ENCODE measurements around the gene MAP3K15.

MAP3K15 gene

DNA sequence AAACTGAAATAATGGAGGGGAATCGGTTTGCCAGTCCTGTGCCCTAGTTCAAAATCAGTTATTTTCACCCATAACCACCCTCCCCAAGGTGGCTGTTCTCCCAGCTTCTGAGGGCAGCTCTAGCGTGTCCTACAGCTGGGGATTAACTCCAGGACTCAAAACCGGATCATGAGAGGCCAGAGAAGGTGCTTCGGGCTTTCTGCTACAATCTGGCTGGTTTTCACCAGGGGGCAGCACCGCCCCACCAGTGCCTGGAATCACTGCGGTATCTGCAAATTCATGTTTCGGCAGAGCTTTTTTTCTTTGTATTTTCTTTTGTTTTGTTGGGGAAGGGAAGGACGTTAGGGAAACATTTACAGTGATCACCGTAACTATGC, 143.2 kb downstream of the MAP3K15 start:
- no peaks in the 10 kb centered on the region for H3K36me3 ChIP-seq (ENCODE audit: insufficient read depth, low read length)
- no peaks in the 10 kb centered on the region; the same call in 1 of the 2 replicates for H3K9me3 ChIP-seq (ENCODE audit: control insufficient read depth, insufficient read depth, low read length)
- H3K4me1 ChIP-seq (ENCODE audit: insufficient read depth, low read length) = no peaks in the 10 kb centered on the region; the same call in 1 of the 2 replicates
- H3K9ac ChIP-seq (ENCODE audit: low read depth, low read length) = peak overlapping the region; percentile 74; the same call in 1 of the 2 replicates

DNA sequence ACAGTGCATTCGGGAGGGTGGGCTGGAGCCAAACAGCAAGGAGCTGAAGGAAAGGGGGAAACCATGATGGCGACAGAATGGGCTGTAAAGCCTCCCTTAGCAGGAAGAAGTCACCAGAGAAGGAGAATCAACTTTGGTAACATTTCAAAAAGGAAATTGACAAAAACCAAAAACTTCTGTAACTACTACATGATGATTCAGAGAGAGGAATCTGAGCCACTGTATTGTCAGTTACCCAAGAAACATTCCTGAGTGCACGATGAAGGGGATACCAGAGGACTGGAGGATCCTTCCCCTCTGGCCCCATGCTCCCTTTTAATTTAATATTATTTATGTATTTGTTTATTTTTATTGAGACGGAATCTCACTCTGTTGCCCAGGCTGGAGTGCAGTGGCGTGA, 145.2 kb downstream of the MAP3K15 start:
- H3K4me1 ChIP-seq (ENCODE audit: insufficient read depth, low read length) = no peaks in the 10 kb centered on the region; the same call in 1 of the 2 replicates
- H3K36me3 ChIP-seq (ENCODE audit: insufficient read depth, low read length) = no peaks in the 10 kb centered on the region
- H3K9ac ChIP-seq (ENCODE audit: low read depth, low read length) = no peak overlapping the region
- H3K9me3 ChIP-seq (ENCODE audit: control insufficient read depth, insufficient read depth, low read length) = no peaks in the 10 kb centered on the region; the same call in 1 of the 2 replicates

DNA sequence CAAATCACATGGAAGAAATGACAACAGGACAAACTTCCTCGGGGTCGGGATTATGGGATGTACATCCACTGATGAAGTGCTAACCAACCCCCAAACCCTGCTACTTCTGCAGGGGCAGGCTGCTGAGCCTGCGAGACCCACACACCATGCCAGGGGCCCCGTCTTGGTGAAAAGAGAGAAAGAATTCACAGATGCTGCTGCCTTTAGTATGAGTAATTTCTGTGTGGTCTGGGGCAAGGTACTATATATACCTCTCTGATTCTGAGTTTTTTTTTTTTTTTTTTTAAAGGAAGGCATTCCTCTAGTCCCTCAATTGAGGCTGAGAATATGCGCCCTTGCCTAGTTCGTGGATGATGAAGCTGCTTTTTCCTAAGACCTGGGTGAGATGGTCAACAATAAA, 146.7 kb downstream of the MAP3K15 start:
- Histone ChIP-seq H3K36me3 (ENCODE audit: insufficient read depth, low read length) (no peaks in the 10 kb centered on the region; the same call in 1 of the 2 replicates), H3K4me1 (ENCODE audit: insufficient read depth, low read length) (no peaks in the 10 kb centered on the region; the same call in 1 of the 2 replicates), H3K9ac (ENCODE audit: low read depth, low read length) (no peak overlapping the region), H3K9me3 (ENCODE audit: control insufficient read depth, insufficient read depth, low read length) (no peaks in the 10 kb centered on the region)

DNA sequence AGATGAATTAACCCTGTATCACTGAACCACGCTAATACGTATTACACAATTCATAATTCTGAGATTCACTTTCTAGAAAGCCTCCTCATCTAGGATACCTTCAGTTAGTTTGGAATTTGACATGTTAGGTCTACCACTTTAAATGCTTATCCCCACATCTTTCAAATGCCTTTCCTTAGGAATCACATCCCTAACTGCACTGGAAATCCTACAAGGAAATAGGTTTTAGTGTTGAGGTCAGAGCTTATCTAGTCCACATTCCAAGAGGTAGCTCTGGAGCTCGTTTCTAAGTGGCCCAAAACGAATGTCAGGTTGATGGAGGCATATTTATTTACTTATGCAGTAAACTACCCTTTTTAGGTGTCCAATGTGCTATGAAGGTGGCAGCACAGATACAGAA, 153.6 kb downstream of the MAP3K15 start:
- Histone ChIP-seq H3K9ac (ENCODE audit: low read depth, low read length) (no peak overlapping the region), H3K9me3 (ENCODE audit: control insufficient read depth, insufficient read depth, low read length) (no peaks in the 10 kb centered on the region), H3K4me1 (ENCODE audit: insufficient read depth, low read length) (no peaks in the 10 kb centered on the region), H3K36me3 (ENCODE audit: insufficient read depth, low read length) (peaks cover 7% of the 10 kb centered on the region)

DNA sequence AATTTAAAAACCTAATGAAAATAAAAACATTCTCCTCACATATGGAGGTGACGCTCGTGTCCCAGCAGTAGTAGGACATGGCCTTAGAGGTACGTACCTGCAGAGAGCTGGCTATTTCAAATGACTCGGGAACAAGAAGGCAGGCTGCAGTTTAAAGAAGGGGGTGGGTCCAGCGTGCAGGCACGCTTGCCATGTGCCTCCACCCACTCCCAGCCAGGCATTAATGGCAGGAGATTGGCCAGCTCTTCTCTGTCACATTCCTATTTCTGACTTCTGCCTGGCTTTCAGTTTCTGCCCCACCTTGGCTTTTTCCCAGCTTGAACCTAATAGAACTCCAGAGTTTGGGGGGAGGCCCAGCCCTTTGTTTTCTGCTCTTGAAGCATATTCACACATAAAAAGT, 154.4 kb downstream of the MAP3K15 start:
- no peaks in the 10 kb centered on the region for H3K9me3 ChIP-seq (ENCODE audit: control insufficient read depth, insufficient read depth, low read length)
- H3K36me3 ChIP-seq (ENCODE audit: insufficient read depth, low read length) = peaks cover 7% of the 10 kb centered on the region
- H3K4me1 ChIP-seq (ENCODE audit: insufficient read depth, low read length) = no peaks in the 10 kb centered on the region
- H3K9ac ChIP-seq (ENCODE audit: low read depth, low read length) = no peak overlapping the region

DNA sequence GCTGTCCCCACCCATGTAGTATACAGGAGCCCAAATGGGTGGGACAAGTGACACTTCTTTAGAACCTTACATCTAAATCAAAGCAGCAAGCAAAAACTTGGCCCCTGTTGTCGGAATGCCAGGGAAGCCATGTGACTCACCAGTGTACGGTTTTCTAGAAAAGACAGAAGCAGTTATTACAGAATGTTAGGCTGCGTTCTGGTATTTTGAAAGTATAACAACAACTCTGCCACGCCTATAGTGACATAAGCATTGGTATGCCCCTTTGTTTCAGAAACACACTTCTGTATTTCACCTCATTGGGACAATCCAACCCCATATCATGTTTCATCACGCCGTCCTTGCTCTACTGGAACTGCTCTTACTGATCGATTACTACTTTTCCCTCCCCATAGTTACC, 156.8 kb downstream of the MAP3K15 start:
- no peak overlapping the region for H3K9ac ChIP-seq (ENCODE audit: low read depth, low read length)
- no peaks in the 10 kb centered on the region for H3K4me1 ChIP-seq (ENCODE audit: insufficient read depth, low read length)
- H3K9me3 ChIP-seq (ENCODE audit: control insufficient read depth, insufficient read depth, low read length) = no peaks in the 10 kb centered on the region
- H3K36me3 ChIP-seq (ENCODE audit: insufficient read depth, low read length) = peaks cover 7% of the 10 kb centered on the region

DNA sequence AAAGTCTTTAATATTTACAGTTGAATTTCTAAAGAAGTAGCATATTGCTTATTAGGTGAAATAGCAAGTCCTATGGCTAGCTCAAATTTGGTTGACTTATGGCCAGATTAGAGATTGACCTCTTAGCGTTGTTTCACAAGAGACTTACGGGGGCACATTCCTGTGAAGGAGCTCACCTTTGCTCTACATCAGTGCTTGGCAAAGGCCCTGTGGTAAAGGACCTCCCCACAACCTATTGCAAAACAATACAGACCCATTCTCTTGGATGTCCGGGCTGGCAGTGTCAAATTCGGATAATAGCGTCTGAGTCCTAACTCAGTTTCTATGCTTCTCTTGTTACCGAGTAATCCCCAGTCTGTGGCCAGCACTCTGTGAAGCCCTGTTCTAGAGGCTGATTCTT, 160.7 kb downstream of the MAP3K15 start:
- Histone ChIP-seq H3K4me1 (ENCODE audit: insufficient read depth, low read length) (no peaks in the 10 kb centered on the region), H3K9ac (ENCODE audit: low read depth, low read length) (no peak overlapping the region), H3K9me3 (ENCODE audit: control insufficient read depth, insufficient read depth, low read length) (no peaks in the 10 kb centered on the region), H3K36me3 (ENCODE audit: insufficient read depth, low read length) (peaks cover 17% of the 10 kb centered on the region)

DNA sequence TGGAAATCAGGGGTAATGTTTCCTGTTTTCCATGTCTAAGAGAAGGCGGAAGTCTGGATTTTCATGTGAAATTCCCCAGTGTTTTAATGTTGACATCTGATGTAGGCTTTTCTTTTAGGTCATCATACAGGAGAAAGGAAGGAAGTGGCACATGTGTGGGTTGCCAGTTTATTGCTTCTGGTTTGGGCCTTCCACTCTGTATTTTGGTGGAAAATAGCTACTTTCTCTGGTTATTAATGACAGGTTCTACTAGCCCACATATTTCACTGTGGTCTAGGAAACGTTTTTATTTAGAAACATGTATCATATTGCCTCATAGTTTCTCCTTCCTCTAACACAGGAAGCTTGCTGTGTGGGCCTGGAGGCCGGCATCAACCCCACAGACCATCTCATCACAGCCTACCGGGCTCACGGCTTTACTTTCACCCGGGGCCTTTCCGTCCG, 164.3 kb downstream of the MAP3K15 start:
- no peaks in the 10 kb centered on the region for H3K9me3 ChIP-seq (ENCODE audit: control insufficient read depth, insufficient read depth, low read length)
- H3K4me1 ChIP-seq (ENCODE audit: insufficient read depth, low read length) = no peaks in the 10 kb centered on the region
- H3K9ac ChIP-seq (ENCODE audit: low read depth, low read length) = no peak overlapping the region
- peaks cover 10% of the 10 kb centered on the region; the same call in 1 of the 2 replicates for H3K36me3 ChIP-seq (ENCODE audit: insufficient read depth, low read length)

DNA sequence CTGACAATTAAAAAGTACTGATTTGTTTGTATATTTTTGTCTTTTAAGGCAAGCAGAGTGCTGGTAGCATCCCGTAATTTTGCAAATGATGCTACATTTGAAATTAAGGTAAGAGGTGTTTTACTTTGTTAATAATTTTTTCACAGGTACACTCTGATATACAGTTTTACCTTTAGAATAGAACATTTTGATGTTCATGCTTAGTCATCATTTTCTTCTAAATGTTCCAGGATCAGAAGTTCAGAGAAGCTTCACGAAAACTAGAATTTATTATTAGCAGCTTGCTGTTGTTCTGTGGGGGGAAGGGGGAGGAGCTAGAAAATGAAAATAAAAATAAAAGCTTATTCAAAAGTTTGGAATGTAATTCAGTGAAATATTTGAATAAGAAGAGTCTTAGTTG, 166.0 kb downstream of the MAP3K15 start:
- H3K4me1 ChIP-seq (ENCODE audit: insufficient read depth, low read length) = no peaks in the 10 kb centered on the region
- H3K36me3 ChIP-seq (ENCODE audit: insufficient read depth, low read length) = peaks cover 10% of the 10 kb centered on the region; the same call in 1 of the 2 replicates

DNA sequence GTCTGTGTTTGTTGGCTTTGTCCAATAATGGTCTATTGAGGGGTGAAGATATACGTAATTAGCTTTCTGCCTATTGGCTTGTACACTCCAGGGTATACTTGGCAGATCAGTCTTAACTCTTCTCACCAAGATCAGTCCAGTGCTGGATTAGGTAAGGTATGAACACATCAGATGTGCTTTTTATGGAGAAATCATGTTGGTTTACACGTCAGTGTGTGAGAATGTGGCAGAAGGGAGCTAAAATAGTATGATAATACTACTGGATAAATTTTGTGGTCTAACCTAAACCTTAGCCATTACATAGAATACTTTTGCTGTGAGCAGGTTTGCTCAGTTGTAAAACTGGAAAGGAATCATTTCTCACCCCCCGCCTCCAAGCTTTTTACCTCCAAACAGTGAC, 167.4 kb downstream of the MAP3K15 start:
- Histone ChIP-seq H3K9ac (ENCODE audit: low read depth, low read length) (no peak overlapping the region), H3K36me3 (ENCODE audit: insufficient read depth, low read length) (peaks cover 10% of the 10 kb centered on the region; the same call in 1 of the 2 replicates), H3K9me3 (ENCODE audit: control insufficient read depth, insufficient read depth, low read length) (no peaks in the 10 kb centered on the region), H3K4me1 (ENCODE audit: insufficient read depth, low read length) (no peaks in the 10 kb centered on the region)

More for the DNA sequence above, 166.0 kb downstream of the MAP3K15 start:
- Histone ChIP-seq H3K9ac (ENCODE audit: low read depth, low read length) (no peak overlapping the region), H3K9me3 (ENCODE audit: control insufficient read depth, insufficient read depth, low read length) (no peaks in the 10 kb centered on the region)

DNA sequence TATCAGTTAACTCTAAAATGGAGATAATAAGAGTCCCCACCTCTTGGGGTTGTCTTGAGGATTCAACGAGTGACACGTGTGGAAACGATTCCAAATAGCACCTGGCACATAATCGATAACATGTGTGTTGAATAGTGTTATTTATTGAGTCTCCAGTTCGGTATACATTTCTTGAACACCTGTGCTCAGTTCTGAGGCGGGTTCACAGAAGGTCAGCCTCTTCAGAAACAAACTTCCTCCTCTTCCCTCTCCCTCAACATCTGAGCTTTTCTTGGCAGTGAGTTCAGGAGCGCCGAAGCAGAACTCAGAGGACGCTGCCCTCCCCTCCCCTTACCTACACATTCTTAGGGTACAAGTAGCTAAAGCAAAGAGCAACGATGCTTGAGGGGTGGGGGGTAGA, 170.6 kb downstream of the MAP3K15 start:
- H3K9me3 ChIP-seq (ENCODE audit: control insufficient read depth, insufficient read depth, low read length) = no peaks in the 10 kb centered on the region
- H3K4me1 ChIP-seq (ENCODE audit: insufficient read depth, low read length) = peaks cover 3% of the 10 kb centered on the region; the same call in 1 of the 2 replicates
- H3K36me3 ChIP-seq (ENCODE audit: insufficient read depth, low read length) = no peaks in the 10 kb centered on the region
- peak overlapping the region; percentile 49; the same call in 1 of the 2 replicates for H3K9ac ChIP-seq (ENCODE audit: low read depth, low read length)

DNA sequence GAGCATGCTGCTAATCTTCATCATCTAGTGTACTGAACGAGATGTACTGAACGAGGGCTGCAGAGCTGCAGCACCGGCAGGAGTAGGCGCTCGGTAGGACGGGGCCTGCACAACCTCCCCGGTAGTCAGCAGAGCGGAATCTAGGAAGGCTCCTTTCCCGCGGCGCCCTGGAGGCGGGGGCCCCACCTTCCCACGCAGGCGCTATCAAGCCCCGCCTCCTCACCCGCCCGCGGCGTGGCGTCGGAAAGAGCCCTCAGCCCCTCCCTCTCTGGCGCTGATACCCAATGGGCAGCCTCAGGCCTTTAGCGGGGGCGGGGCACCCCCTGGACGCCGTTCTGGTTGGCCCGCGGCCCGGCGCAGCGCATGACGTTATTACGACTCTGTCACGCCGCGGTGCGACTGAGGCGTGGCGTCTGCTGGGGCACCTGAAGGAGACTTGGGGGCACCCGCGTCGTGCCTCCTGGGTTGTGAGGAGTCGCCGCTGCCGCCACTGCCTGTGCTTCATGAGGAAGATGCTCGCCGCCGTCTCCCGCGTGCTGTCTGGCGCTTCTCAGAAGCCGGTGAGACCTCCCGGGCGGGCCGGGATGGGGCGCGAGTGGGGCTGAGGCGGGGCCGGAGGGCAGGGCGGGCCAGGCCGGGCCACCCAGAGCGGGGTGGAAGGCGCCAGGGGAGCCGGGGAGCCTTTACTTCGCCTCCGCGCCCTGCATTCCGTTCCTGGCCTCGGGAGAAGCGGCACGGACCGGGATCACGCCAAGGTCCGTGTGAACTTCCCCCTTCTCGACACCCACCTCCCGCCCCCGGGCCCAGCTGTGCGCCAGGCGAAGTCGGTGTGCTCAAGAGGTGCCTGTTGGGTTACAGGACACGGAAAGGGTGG, 171.5 kb downstream of the MAP3K15 start, which contains the start of gene PDHA1:
Gene PDHA1, plus strand, starts transcription at position 393 of the 874 bp plus-strand sequence. Its CDS starts 111 bp downstream, at position 504.
- Histone ChIP-seq H3K4me1 (ENCODE audit: insufficient read depth, low read length) (peaks cover 3% of the 10 kb centered on the region; the same call in 1 of the 2 replicates), H3K9ac (ENCODE audit: low read depth, low read length) (peak within 1 kb of the TSS; percentile 49), H3K9me3 (ENCODE audit: control insufficient read depth, insufficient read depth, low read length) (no peaks in the 10 kb centered on the region), H3K36me3 (ENCODE audit: insufficient read depth, low read length) (no peaks in the 10 kb centered on the region)

DNA sequence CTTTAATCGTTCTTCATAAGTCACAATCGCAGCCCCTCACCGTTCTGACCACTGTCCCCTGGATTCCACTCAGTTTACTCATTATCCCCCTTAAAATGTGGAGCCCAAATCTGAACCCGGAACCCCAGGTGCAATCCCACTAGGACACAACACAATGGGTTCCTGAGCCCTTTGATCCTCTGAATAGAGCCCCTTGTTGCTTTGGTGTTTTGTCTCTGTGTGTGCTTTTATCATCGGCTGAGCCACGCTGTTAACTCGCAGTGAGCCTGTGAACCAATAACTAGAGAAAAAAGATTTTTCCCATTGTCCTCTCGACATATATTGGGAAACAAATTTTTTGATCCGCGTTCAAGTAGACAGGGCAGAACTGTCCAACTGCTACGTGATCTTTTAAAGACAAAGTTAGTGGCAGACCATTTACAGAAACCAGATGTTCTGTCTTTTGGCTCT, 172.2 kb downstream of the MAP3K15 start:
- Histone ChIP-seq H3K4me1 (ENCODE audit: insufficient read depth, low read length) (peaks cover 3% of the 10 kb centered on the region; the same call in 1 of the 2 replicates), H3K36me3 (ENCODE audit: insufficient read depth, low read length) (no peaks in the 10 kb centered on the region), H3K9me3 (ENCODE audit: control insufficient read depth, insufficient read depth, low read length) (no peaks in the 10 kb centered on the region), H3K9ac (ENCODE audit: low read depth, low read length) (peak overlapping the region; percentile 49; the same call in 1 of the 2 replicates)

DNA sequence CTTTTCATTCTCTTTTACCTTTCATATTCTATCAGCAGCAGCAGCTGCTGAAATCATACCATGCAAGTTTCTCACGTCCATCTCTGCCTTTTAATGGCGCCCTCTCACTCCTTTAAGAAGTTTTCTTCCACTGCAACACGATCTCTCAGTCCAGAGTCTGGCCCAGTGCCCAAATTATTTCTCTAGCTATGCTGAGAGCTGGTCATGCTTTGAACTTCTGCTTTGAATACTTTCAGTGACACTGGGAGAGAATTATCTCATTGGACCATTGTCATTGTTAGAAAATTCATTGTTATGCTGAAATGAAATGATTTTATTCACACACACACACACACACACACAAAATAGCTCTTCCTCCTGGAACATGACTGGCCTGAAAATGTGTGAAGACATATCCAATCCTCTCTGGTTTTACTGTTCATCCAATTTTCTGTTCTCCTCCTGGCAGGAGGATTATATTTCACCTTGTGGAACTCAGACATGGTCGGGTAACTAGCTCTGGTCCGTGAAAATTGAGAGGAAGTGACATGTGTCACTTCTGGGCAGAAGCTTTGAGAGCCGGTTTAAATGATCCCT, 172.9 kb downstream of the MAP3K15 start:
- H3K36me3 ChIP-seq (ENCODE audit: insufficient read depth, low read length) = no peaks in the 10 kb centered on the region
- peaks cover 3% of the 10 kb centered on the region; the same call in 1 of the 2 replicates for H3K4me1 ChIP-seq (ENCODE audit: insufficient read depth, low read length)
- H3K9me3 ChIP-seq (ENCODE audit: control insufficient read depth, insufficient read depth, low read length) = peaks cover 1% of the 10 kb centered on the region; the same call in 1 of the 2 replicates
- peak overlapping the region; percentile 49; the same call in 1 of the 2 replicates for H3K9ac ChIP-seq (ENCODE audit: low read depth, low read length)
